ENCODE results near the gene KIFC3. TPM values are rescaled to one million over a fixed set of nuclear protein-coding genes. Genes with fewer than 3 reads are reported as not detected.

KIFC3 gene
- total RNA-seq, 5 donors from 2014 or later (not counting 1 experiment from before 2014, with no cell fraction given), result 0.78 to 4.1 (median 2.7) TPM

DNA sequence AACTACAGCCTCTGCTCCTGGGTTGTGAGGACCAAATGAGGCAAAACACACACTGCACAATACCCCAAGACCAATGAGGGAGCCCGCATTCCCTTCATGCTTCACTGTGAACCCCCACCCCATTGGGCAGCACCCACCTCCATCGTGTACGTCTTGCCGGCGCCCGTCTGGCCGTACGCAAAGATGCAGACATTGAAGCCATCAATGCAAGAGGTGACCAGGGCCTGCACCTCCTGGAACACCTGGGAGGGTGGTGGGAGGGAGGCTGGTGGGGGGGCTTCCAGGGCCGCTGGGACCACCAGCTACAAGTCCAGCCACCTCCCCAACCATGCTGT lies 38.3 kb downstream of the KIFC3 start:
- ATAC-seq (replicated peaks in 1 of 4) (no peak), DNase-seq (no peak)
- peaks cover 0 to 3% of the 10 kb centered on the region in 2 experiments for H3K4me1 ChIP-seq (ENCODE audit: control insufficient read depth in 1 of 2, extremely low read depth in 1 of 2, insufficient read depth in 2 of 2, low read length in 2 of 2)
- Mint-ChIP-seq H3K9me3 (no peaks in the 10 kb centered on the region), H3K36me3 (no peaks in the 10 kb centered on the region), H3K27me3 (no peaks in the 10 kb centered on the region), H3K27ac (no peak overlapping the region), H3K4me3 (no peak overlapping the region), H3K4me1 (peaks cover 0 to 2% (median 0%) of the 10 kb centered on the region in 3 donors)
- no peak overlapping the region for H3K27ac ChIP-seq (ENCODE audit: low read length)
- 90% methylated on average over 2 of the region's 9 CpGs for WGBS (ENCODE audit: insufficient coverage)
- ChIA-PET CTCF (no interaction called here), POLR2A (no interaction called here)
- H3K9me3 ChIP-seq, result no peaks in the 10 kb centered on the region
- H3K27me3 ChIP-seq (replicated peaks in 1 of 2; ENCODE audit: control insufficient read depth in 2 of 2, extremely low read depth in 1 of 2, insufficient read depth in 2 of 2, low read length in 1 of 2), result peaks cover 0 to 2% of the 10 kb centered on the region in 2 experiments
- no peaks in the 10 kb centered on the region for H3K36me3 ChIP-seq (ENCODE audit: control insufficient read depth in 2 of 2, extremely low read depth in 1 of 2, insufficient read depth in 1 of 2, low read length in 1 of 2)
- no peak overlapping the region for H3K4me3 ChIP-seq (ENCODE audit: control insufficient read depth in 1 of 2, extremely low read depth in 1 of 2, low read length in 1 of 2)

DNA sequence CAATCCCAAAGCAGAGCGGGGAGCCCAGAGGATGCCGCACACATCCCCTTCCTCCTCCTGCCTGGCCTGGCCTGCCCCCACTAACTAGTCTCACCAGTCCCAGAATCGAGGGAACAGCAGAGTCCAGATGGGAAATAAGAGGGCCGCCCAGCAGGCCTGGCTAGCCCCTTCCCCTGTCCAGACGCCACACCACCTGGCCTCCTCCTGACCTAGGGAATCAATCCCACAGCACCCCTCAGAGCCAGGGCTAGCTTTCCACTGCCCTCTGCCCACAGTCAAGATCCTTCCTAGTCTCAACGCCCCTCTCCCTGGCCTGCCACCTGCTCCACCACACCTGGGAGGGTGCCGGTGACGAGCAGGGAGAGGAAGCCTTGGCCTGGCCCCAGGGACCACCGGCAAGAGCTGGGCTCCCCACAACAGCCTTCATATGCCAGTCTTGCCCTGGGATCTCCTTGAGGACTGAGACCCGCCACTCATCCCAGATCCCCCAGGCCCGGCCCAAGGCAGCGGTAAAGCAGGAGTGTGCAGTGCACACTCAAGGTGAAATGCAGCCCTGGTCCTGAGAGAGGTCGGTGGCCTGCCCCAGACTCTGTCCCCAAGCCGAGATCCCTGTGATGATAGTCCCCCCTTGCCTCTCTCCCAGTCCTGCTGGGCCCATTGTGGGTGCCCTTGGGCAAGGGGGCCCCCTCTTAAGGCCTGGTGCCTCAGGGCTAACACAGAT lies 38.8 kb downstream of the KIFC3 start:
- H3K27ac Mint-ChIP-seq, result no peak overlapping the region
- no peak overlapping the region for H3K4me3 Mint-ChIP-seq
- 87% methylated on average over 12 of the region's 14 CpGs for whole genome bisulfite sequencing (ENCODE audit: insufficient coverage)
- no peaks in the 10 kb centered on the region for H3K36me3 Mint-ChIP-seq
- CTCF ChIA-PET, result no interaction called here
- POLR2A ChIA-PET, result no interaction called here
- H3K4me1 Mint-ChIP-seq, result peaks cover 0 to 2% (median 0%) of the 10 kb centered on the region in 3 donors
- H3K27me3 ChIP-seq (replicated peaks in 1 of 2; ENCODE audit: control insufficient read depth in 2 of 2, extremely low read depth in 1 of 2, insufficient read depth in 2 of 2, low read length in 1 of 2), result peaks cover 0 to 2% of the 10 kb centered on the region in 2 experiments
- ATAC-seq (replicated peaks in 1 of 4) (no peak), DNase-seq (no peak)
- peaks cover 0 to 8% of the 10 kb centered on the region in 2 experiments for H3K4me1 ChIP-seq (ENCODE audit: control insufficient read depth in 1 of 2, extremely low read depth in 1 of 2, insufficient read depth in 2 of 2, low read length in 2 of 2)
- H3K27me3 Mint-ChIP-seq, result no peaks in the 10 kb centered on the region
- H3K4me3 ChIP-seq (ENCODE audit: control insufficient read depth in 1 of 2, extremely low read depth in 1 of 2, low read length in 1 of 2), result no peak overlapping the region
- no peaks in the 10 kb centered on the region for H3K9me3 ChIP-seq
- H3K27ac ChIP-seq (ENCODE audit: low read length), result no peak overlapping the region
- H3K36me3 ChIP-seq (ENCODE audit: control insufficient read depth in 2 of 2, extremely low read depth in 1 of 2, insufficient read depth in 1 of 2, low read length in 1 of 2), result no peaks in the 10 kb centered on the region
- no peaks in the 10 kb centered on the region for H3K9me3 Mint-ChIP-seq

DNA sequence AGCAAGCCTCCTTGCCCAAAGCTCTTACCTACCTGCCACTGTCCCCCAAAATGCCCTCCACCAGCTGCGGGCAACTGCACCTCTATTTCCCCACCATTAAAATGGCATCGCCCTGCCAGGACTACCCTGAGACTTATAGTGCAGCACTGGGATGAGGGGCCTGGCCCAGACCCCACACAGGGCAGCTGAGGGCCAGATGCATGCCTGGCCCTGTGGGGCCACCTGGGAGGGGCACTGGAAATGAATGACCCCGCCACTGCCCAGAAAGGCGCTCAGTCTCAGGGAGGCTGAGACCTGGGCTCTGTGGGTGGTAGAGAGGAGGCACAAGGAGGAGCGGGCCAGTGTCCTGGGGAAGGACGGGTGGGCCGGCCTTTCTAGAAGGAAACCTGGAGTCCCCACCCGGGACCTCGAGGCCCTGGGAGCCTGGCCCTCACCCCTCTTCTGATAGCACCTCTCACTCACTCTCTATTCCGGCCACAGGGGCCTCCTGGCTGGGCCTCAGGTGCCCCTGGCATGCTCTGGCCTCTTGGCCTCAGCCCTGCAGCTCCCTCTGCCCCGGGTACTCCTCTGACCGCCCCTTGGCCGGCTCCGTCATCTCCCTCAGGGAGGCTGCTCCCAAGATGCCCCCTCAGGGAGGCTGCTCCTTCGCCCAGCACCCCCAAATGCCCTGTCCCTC lies 39.8 kb downstream of the KIFC3 start:
- Mint-ChIP-seq H3K9me3 (no peaks in the 10 kb centered on the region), H3K27ac (no peak overlapping the region), H3K4me1 (peaks cover 0 to 2% (median 0%) of the 10 kb centered on the region in 3 donors), H3K4me3 (no peak overlapping the region), H3K36me3 (no peaks in the 10 kb centered on the region), H3K27me3 (no peaks in the 10 kb centered on the region)
- ChIA-PET POLR2A (no interaction called here), CTCF (no interaction called here)
- H3K4me1 ChIP-seq (ENCODE audit: control insufficient read depth in 1 of 2, extremely low read depth in 1 of 2, insufficient read depth in 2 of 2, low read length in 2 of 2), result peaks cover 0 to 18% of the 10 kb centered on the region in 2 experiments
- H3K9me3 ChIP-seq, result no peaks in the 10 kb centered on the region
- ATAC-seq (replicated peaks in 1 of 4), result no peak
- 83% methylated on average over 13 of the region's 15 CpGs for WGBS (ENCODE audit: insufficient coverage)
- no peak overlapping the region for H3K27ac ChIP-seq (ENCODE audit: low read length)
- no peak for DNase-seq
- H3K36me3 ChIP-seq (ENCODE audit: control insufficient read depth in 2 of 2, extremely low read depth in 1 of 2, insufficient read depth in 1 of 2, low read length in 1 of 2), result no peaks in the 10 kb centered on the region
- H3K27me3 ChIP-seq (replicated peaks in 1 of 2; ENCODE audit: control insufficient read depth in 2 of 2, extremely low read depth in 1 of 2, insufficient read depth in 2 of 2, low read length in 1 of 2), result peaks cover 0 to 2% of the 10 kb centered on the region in 2 experiments
- no peak overlapping the region for H3K4me3 ChIP-seq (ENCODE audit: control insufficient read depth in 1 of 2, extremely low read depth in 1 of 2, low read length in 1 of 2)

DNA sequence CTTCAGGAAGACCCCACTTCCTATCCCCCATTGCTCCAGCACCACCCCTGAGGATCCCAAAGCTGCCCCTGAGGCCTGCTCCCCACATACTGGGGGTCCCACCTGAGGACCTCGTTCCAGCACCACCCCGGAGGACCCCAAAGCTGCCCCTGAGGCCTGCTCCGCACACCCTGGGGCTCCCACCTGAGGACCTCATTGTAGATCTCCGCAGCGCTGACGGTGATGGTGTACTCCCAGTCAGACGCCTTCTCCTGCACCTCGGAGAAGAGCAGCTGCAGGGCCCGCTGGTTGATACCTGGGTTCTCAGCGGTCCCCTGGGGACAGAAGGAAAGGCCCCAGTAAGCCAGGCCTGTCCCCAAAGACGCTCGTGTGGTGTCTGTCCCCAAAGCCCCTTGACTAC lies 40.3 kb downstream of the KIFC3 start:
- Histone ChIP-seq H3K36me3 (ENCODE audit: control insufficient read depth in 2 of 2, extremely low read depth in 1 of 2, insufficient read depth in 1 of 2, low read length in 1 of 2) (no peaks in the 10 kb centered on the region), H3K27me3 (replicated peaks in 1 of 2; ENCODE audit: control insufficient read depth in 2 of 2, extremely low read depth in 1 of 2, insufficient read depth in 2 of 2, low read length in 1 of 2) (peaks cover 0 to 2% of the 10 kb centered on the region in 2 experiments), H3K4me1 (ENCODE audit: control insufficient read depth in 1 of 2, extremely low read depth in 1 of 2, insufficient read depth in 2 of 2, low read length in 2 of 2) (peaks cover 0 to 23% of the 10 kb centered on the region in 2 experiments), H3K4me3 (ENCODE audit: control insufficient read depth in 1 of 2, extremely low read depth in 1 of 2, low read length in 1 of 2) (no peak overlapping the region), H3K27ac (ENCODE audit: low read length) (no peak overlapping the region), H3K9me3 (no peaks in the 10 kb centered on the region)
- no peak for ATAC-seq (replicated peaks in 1 of 4)
- Mint-ChIP-seq H3K27me3 (no peaks in the 10 kb centered on the region), H3K9me3 (no peaks in the 10 kb centered on the region), H3K36me3 (no peaks in the 10 kb centered on the region), H3K4me1 (peaks cover 0 to 2% (median 0%) of the 10 kb centered on the region in 3 donors), H3K27ac (no peak overlapping the region), H3K4me3 (no peak overlapping the region)
- 93% methylated on average over 12 of the region's 12 CpGs for WGBS (ENCODE audit: insufficient coverage)
- DNase-seq, result no peak
- POLR2A ChIA-PET, result no interaction called here
- CTCF ChIA-PET, result no interaction called here

DNA sequence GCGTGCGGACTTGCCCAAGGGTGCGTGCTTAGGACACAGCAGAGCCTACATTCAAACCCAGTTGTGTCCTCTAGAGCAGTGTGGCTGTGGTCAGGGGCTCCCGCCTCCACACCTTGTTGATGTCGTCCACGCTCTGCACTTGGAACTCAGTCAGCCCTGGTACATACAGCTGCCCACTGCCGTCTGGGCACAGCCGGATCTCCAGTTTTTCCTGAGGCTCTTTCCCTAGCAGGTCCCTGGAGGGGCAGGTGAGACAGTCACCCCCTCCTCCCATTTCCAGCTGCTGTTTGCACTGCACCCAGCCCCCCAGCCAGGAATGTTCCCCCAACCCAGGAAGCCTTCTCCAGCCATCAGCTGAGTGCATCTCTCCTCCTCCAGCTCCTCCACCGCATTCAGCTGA lies 41.0 kb downstream of the KIFC3 start:
- Mint-ChIP-seq H3K4me3 (no peak overlapping the region), H3K27me3 (no peaks in the 10 kb centered on the region), H3K36me3 (peaks cover under 1% of the 10 kb centered on the region), H3K27ac (no peak overlapping the region), H3K9me3 (no peaks in the 10 kb centered on the region), H3K4me1 (peaks cover 0 to 2% (median 0%) of the 10 kb centered on the region in 3 donors)
- Histone ChIP-seq H3K27me3 (replicated peaks in 1 of 2; ENCODE audit: control insufficient read depth in 2 of 2, extremely low read depth in 1 of 2, insufficient read depth in 2 of 2, low read length in 1 of 2) (peaks cover 0 to 2% of the 10 kb centered on the region in 2 experiments), H3K4me3 (ENCODE audit: control insufficient read depth in 1 of 2, extremely low read depth in 1 of 2, low read length in 1 of 2) (no peak overlapping the region), H3K27ac (ENCODE audit: low read length) (no peak overlapping the region), H3K9me3 (no peaks in the 10 kb centered on the region), H3K36me3 (ENCODE audit: control insufficient read depth in 2 of 2, extremely low read depth in 1 of 2, insufficient read depth in 1 of 2, low read length in 1 of 2) (peaks cover 0 to under 1% of the 10 kb centered on the region in 2 donors), H3K4me1 (ENCODE audit: control insufficient read depth in 1 of 2, extremely low read depth in 1 of 2, insufficient read depth in 2 of 2, low read length in 2 of 2) (peaks cover 0 to 26% of the 10 kb centered on the region in 2 experiments)
- DNase-seq (no peak), ATAC-seq (replicated peaks in 1 of 4) (no peak)
- WGBS (ENCODE audit: insufficient coverage), result 90% methylated on average over 9 of the region's 9 CpGs
- ChIA-PET CTCF (no interaction called here), POLR2A (no interaction called here)

DNA sequence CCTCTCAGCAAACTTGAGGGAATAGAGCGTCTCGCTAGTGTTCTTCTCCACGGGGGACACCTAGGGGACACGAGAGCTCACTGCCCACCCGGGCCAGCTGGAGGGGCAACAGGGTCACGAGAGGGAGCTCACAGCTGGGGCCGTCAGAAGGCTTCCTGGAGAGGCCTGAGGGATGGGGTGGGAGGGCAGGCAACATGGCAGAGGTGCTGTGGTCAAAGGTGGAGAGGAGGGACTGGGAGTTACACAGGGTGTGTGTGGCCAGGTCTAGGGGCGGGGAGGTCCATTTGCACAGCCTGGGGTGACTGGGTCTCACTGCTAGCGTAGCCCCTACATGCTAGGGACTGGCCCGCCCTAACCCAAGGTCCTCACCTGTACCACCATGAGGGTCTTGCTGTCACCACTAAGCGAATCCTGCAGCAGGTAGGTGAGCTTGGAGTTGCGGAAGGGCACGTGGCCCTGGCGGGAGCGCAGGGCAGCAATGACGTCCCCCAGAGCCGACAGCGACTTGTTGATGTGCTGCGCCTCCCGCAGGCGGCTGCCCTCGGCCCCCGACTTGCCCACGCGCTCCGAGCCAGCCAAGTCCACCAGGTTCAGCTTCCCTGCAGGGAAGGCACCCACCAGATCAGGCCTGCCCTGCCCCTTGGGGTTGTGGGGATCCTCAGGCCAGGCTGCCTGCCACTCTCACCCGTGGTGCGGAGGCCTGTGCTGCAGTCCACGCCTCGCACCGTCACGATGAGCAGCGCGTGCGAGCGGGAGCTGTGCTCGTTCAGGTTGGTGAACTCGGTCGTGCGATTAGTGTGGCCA lies 41.7 kb downstream of the KIFC3 start:
- CTCF ChIA-PET, result interaction anchor here in 1 of 2 donors (0.7 to 0.8 kb wide), 2 partner anchors 46 to 152 kb away, joined by 5 to 6 read pairs; no protein-coding TSS in a partner anchor
- no peak overlapping the region for H3K4me3 Mint-ChIP-seq
- peaks cover 0 to 26% of the 10 kb centered on the region in 2 experiments for H3K4me1 ChIP-seq (ENCODE audit: control insufficient read depth in 1 of 2, extremely low read depth in 1 of 2, insufficient read depth in 2 of 2, low read length in 2 of 2)
- POLR2A ChIA-PET, result no interaction called here
- no peak overlapping the region for H3K27ac Mint-ChIP-seq
- peaks cover 0 to 4% of the 10 kb centered on the region in 2 donors for H3K36me3 ChIP-seq (ENCODE audit: control insufficient read depth in 2 of 2, extremely low read depth in 1 of 2, insufficient read depth in 1 of 2, low read length in 1 of 2)
- no peak overlapping the region for H3K27ac ChIP-seq (ENCODE audit: low read length)
- no peaks in the 10 kb centered on the region for H3K27me3 ChIP-seq (replicated peaks in 1 of 2; ENCODE audit: control insufficient read depth in 2 of 2, extremely low read depth in 1 of 2, insufficient read depth in 2 of 2, low read length in 1 of 2)
- DNase-seq, result no peak
- ATAC-seq (replicated peaks in 1 of 4), result no peak
- peaks cover 5% of the 10 kb centered on the region for H3K36me3 Mint-ChIP-seq
- no peaks in the 10 kb centered on the region for H3K9me3 Mint-ChIP-seq
- no peaks in the 10 kb centered on the region for H3K27me3 Mint-ChIP-seq
- no peaks in the 10 kb centered on the region for H3K9me3 ChIP-seq
- H3K4me1 Mint-ChIP-seq, result peaks cover 0 to 2% (median 0%) of the 10 kb centered on the region in 3 donors
- WGBS (ENCODE audit: insufficient coverage), result 93% methylated on average over 36 of the region's 40 CpGs
- no peak overlapping the region for H3K4me3 ChIP-seq (ENCODE audit: control insufficient read depth in 1 of 2, extremely low read depth in 1 of 2, low read length in 1 of 2)

All from T-cell (primary cell).